ENCODE results near the gene KLHL35.
"Not testable (repeated sequence)": the region's sequence is repeated elsewhere in the genome, so short reads cannot be mapped to it uniquely, and the experiment has no call there.

Gene KLHL35

GRCh38 chr11:75389925-75390324 lies 43.1 kb downstream of the KLHL35 start:
- DNase-seq (ENCODE audit: low spot score): no peak

GRCh38 chr11:75389276-75389605 lies 43.8 kb downstream of the KLHL35 start:
- no peak for DNase-seq (ENCODE audit: low spot score)

GRCh38 chr11:75388386-75389275 lies 44.4 kb downstream of the KLHL35 start:
- DNase-seq (ENCODE audit: low spot score): peak; percentile 86

- DNase-seq (ENCODE audit: low spot score): no peak
These were observed 45.2 kb downstream of the KLHL35 start for GRCh38 chr11:75387736-75388294.

GRCh38 chr11:75386942-75387630 lies 45.9 kb downstream of the KLHL35 start:
- no peak for DNase-seq (ENCODE audit: low spot score)

- peak; percentile 92 for DNase-seq (ENCODE audit: low spot score)
These were observed 48.4 kb downstream of the KLHL35 start for GRCh38 chr11:75384438-75385080.

GRCh38 chr11:75383246-75383645 lies 49.8 kb downstream of the KLHL35 start:
- DNase-seq (ENCODE audit: low spot score): no peak

- DNase-seq (ENCODE audit: low spot score): no peak
These were observed 52.1 kb downstream of the KLHL35 start for GRCh38 chr11:75380716-75381420.

- DNase-seq (ENCODE audit: low spot score): no peak
These were observed 52.8 kb downstream of the KLHL35 start for GRCh38 chr11:75380245-75380644.

- DNase-seq (ENCODE audit: low spot score): not testable (repeated sequence)
These were observed 54.2 kb downstream of the KLHL35 start for GRCh38 chr11:75378776-75379175.

GRCh38 chr11:75376175-75376574 lies 56.8 kb downstream of the KLHL35 start:
- DNase-seq (ENCODE audit: low spot score): no peak

- DNase-seq (ENCODE audit: low spot score): no peak
These were observed 57.4 kb downstream of the KLHL35 start for GRCh38 chr11:75375626-75376025.

GRCh38 chr11:75374646-75375045 lies 58.4 kb downstream of the KLHL35 start:
- DNase-seq (ENCODE audit: low spot score): no peak

- DNase-seq (ENCODE audit: low spot score): no peak
These were observed 59.8 kb downstream of the KLHL35 start for GRCh38 chr11:75373201-75373600.

Measured in GM03348 (cell line).